ENCODE data around the gene MCTP1. TPM values are rescaled to one million over a fixed set of nuclear protein-coding genes. Genes with fewer than 3 reads are reported as not detected.
A peak's percentile ranks its signal among the peaks of the same experiment; 100 is the strongest.

Gene MCTP1
- total RNA-seq, 4 donors from 2014 or later: 28.7 to 117 (median 48.2) TPM

DNA sequence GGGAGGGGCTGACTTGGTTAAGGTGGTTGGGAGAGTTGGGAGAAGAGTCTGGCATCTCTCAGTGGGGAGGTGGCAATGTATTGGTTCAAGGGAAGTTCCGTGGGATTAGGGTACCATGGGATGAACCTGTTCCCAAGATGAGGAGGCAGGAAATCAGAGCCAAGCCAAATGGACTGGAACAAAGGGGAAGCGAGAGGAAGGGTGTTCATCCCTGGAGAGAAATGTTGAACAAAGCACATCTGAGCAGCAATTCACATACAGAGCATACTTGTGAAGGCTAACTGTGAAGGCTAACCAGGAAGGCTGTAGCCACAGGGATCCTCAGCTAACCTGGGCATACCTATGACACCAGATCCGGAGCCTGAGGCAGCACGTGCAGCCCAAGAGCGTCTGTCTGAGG lies 214.0 kb downstream of the MCTP1 start:
- no peaks in the 10 kb centered on the region for H3K9me3 ChIP-seq
- H3K4me3 ChIP-seq: no peak overlapping the region
- H3K27ac ChIP-seq: peak overlapping the region in 2 of 4 donors; percentile 11 to 15
- no peak for DNase-seq (ENCODE audit: low spot score in 2 of 2)
- H3K4me1 ChIP-seq: peaks cover 0 to 18% (median 0%) of the 10 kb centered on the region in 4 donors
- no peaks in the 10 kb centered on the region for H3K27me3 ChIP-seq
- H3K36me3 ChIP-seq: no peaks in the 10 kb centered on the region
- no peak for TF ChIP-seq POLR2A (IDR thresholded peaks at IDR 0.05)
- no peak for TF ChIP-seq EP300 (IDR thresholded peaks at IDR 0.05)
- TF ChIP-seq, protein P1, sequence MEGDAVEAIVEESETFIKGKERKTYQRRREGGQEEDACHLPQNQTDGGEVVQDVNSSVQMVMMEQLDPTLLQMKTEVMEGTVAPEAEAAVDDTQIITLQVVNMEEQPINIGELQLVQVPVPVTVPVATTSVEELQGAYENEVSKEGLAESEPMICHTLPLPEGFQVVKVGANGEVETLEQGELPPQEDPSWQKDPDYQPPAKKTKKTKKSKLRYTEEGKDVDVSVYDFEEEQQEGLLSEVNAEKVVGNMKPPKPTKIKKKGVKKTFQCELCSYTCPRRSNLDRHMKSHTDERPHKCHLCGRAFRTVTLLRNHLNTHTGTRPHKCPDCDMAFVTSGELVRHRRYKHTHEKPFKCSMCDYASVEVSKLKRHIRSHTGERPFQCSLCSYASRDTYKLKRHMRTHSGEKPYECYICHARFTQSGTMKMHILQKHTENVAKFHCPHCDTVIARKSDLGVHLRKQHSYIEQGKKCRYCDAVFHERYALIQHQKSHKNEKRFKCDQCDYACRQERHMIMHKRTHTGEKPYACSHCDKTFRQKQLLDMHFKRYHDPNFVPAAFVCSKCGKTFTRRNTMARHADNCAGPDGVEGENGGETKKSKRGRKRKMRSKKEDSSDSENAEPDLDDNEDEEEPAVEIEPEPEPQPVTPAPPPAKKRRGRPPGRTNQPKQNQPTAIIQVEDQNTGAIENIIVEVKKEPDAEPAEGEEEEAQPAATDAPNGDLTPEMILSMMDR (IDR thresholded peaks at IDR 0.05): no peak
- 83 to 88% methylated on average over 5 of the region's 5 CpGs for WGBS, 2 donors

DNA sequence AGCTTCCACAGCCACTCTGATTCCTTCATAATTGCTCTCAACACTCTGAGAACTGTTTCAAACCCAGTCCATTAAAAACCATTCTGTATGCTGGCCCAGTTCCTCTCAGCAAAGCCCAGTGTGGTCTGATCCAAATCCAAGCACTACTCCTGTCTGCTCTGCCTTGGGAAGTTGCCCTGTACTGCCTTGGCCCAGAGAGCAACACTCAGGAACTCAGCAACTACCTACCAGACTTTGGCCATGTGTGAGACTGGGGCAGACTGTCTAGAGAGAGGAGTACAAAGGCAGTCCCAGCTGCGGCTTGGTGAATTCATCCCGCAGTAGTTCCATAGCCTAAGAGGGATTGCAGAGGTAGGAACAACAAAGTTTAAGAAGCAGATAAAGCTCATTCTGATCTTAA lies 214.4 kb downstream of the MCTP1 start:
- H3K4me3 ChIP-seq: no peak overlapping the region

DNA sequence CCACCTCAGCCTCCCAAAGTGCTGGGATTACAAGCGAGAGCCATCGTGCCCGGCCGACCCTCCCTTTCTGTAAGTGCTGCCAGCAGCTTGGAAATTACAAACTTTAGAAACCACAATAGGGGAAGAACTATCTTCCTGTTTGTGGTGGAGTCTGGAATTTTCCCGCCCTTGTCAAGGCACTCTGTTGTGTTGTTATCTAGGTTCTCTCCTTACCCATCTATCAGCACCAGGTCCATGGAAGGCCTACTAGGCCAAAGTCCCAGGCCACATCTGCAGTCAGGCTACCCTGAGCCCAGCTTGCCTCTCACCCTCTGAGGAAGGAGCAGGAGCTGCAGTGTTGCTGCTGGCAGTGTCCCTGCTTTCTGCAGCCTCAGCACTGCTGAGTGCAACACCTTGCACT lies 214.9 kb downstream of the MCTP1 start:
- peak overlapping the region in 1 of 4 donors; percentile 40 for H3K27ac ChIP-seq
- 53 to 60% methylated on average over 5 of the region's 5 CpGs for WGBS, 2 donors
- H3K4me1 ChIP-seq: peaks cover 0 to 18% (median 0%) of the 10 kb centered on the region in 4 donors
- H3K4me3 ChIP-seq: no peak overlapping the region
- no peak for DNase-seq (ENCODE audit: low spot score in 2 of 2)
- H3K36me3 ChIP-seq: no peaks in the 10 kb centered on the region
- no peaks in the 10 kb centered on the region for H3K9me3 ChIP-seq
- TF ChIP-seq, protein P1 (IDR thresholded peaks at IDR 0.05): no peak
- TF ChIP-seq EP300 (IDR thresholded peaks at IDR 0.05) (no peak), POLR2A (IDR thresholded peaks at IDR 0.05) (no peak)
- H3K27me3 ChIP-seq: no peaks in the 10 kb centered on the region

More for the DNA sequence above, 214.4 kb downstream of the MCTP1 start:
- Histone ChIP-seq H3K36me3 (no peaks in the 10 kb centered on the region), H3K4me1 (peaks cover 0 to 18% (median 0%) of the 10 kb centered on the region in 4 donors), H3K27me3 (no peaks in the 10 kb centered on the region), H3K9me3 (no peaks in the 10 kb centered on the region), H3K27ac (peak overlapping the region in 1 of 4 donors; percentile 15)
- WGBS, 2 donors: 96 to 100% methylated on average over 2 of the region's 2 CpGs
- DNase-seq (ENCODE audit: low spot score in 2 of 2): no peak
- no peak for TF ChIP-seq EP300 (IDR thresholded peaks at IDR 0.05)

DNA sequence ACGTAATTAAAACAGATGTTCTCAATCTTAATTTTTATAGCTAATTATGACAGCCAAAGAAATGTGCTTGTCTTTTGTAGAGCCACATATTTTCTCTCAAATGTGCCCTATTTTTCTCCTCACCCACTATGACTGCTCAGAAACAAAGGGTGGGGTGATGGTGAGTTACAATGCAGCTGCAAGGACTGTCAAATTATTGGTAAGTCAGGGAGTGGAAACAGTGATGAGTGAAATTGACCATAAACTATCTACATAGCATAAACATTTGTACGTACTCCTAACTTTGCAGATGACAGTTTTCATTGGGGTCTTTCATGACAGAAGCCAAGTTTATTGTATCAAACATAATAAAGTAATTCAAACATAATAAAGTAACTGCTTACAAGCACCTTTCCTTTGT lies 215.9 kb downstream of the MCTP1 start:
- no peak overlapping the region for H3K4me3 ChIP-seq
- H3K27ac ChIP-seq: peak overlapping the region in 1 of 4 donors; percentile 40
- 65 to 68% methylated on average over 2 of the region's 2 CpGs for WGBS, 2 donors
- H3K4me1 ChIP-seq: peaks cover 0 to 18% (median 0%) of the 10 kb centered on the region in 4 donors
- H3K9me3 ChIP-seq: no peaks in the 10 kb centered on the region
- no peaks in the 10 kb centered on the region for H3K36me3 ChIP-seq
- H3K27me3 ChIP-seq: no peaks in the 10 kb centered on the region
- no peak for DNase-seq (ENCODE audit: low spot score in 2 of 2)
- TF ChIP-seq EP300 (IDR thresholded peaks at IDR 0.05): no peak
- no peak for TF ChIP-seq POLR2A (IDR thresholded peaks at IDR 0.05)
- TF ChIP-seq, protein P1 (IDR thresholded peaks at IDR 0.05): no peak

DNA sequence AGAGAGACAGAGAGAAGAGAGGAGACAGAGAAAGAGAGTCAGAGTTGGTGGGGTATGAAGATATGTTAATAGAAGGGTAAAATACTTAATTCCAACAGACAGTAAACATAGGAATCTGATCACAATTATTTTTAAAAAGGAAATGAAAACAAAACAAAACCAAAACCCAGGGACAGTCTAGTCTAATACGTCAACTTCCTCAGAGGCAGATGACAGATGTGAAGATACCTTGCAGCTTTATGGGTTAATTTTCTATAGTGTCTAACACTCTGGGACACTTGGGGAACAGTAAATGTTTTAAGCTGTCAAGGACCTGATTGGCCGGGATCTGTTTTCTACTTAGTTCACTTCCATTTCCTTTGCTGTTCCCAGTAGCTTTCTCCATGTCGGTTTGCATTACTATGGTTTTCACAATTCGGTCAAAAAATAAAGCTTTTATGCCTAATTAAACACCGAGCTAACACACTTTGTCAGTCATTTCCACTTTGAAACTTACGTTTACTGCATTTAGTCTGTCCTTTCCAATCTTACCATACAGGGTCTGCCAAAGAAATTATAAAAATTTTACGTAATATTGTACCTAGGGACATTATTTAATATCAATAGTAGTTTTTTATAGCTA lies 216.5 kb downstream of the MCTP1 start:
- no peak for TF ChIP-seq EP300 (IDR thresholded peaks at IDR 0.05)
- TF ChIP-seq, protein P1 (IDR thresholded peaks at IDR 0.05): no peak
- TF ChIP-seq POLR2A (IDR thresholded peaks at IDR 0.05): no peak
- Histone ChIP-seq H3K4me3 (no peak overlapping the region), H3K27ac (peak overlapping the region in 3 of 4 donors; percentile 15 to 32 (median 19)), H3K9me3 (no peaks in the 10 kb centered on the region), H3K4me1 (peaks cover 0 to 18% (median 0%) of the 10 kb centered on the region in 4 donors), H3K27me3 (no peaks in the 10 kb centered on the region), H3K36me3 (no peaks in the 10 kb centered on the region)
- WGBS, 2 donors: 62 to 64% methylated on average over 7 of the region's 7 CpGs
- DNase-seq (ENCODE audit: low spot score in 2 of 2): no peak

Data from tibial nerve (tissue), 4 donors.